Hepatic stellate cell (primary cell): ENCODE results near the gene ZNF398.
"Not testable (repeated sequence)": the region's sequence is repeated elsewhere in the genome, so short reads cannot be mapped to it uniquely, and the experiment has no call there.

Source experiments
- DNase-seq: peaks from one replicate; pipeline ENCODE4 v3.0.0; 2011; ENCODE audit warnings: low spot score

ZNF398 gene

GRCh38 chr7:149147072-149147751 is at the start of gene ZNF398:
Gene ZNF398 (plus strand): TSS chr7:149147453. CDS start chr7:149147743, 290 bp downstream.
- peak; percentile 92 for DNase-seq

- no peak for DNase-seq
These were observed 48.2 kb upstream of the ZNF398 start for GRCh38 chr7:149099058-149099457.

- no peak for DNase-seq
These were observed 46.4 kb upstream of the ZNF398 start for GRCh38 chr7:149100821-149101220.

GRCh38 chr7:149102666-149103065 is 44.6 kb upstream of the ZNF398 start:
- DNase-seq = no peak

DNA sequence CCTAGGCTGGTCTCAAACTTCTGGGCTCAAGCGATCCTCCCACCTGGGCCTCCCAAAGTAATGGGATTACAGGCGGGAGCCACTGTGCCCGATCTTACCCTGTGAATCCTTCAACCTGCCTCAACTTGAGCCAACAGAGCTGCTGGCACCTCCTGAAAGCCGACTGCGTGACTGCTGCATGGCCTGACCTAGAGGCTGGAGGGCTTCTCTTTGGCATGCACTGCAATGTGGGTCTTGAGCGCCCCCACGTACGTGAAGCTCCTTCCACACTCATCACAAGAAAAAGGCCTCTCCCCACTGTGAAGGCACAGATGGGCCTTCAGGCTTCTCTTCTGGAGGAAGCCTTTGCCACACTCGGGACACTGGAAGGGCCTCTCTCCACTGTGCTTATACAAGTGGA is 43.8 kb upstream of the ZNF398 start:
- DNase-seq = no peak

GRCh38 chr7:149104214-149104613 is 43.0 kb upstream of the ZNF398 start:
- no peak for DNase-seq

GRCh38 chr7:149104749-149105148 is 42.5 kb upstream of the ZNF398 start:
- DNase-seq = no peak

DNA sequence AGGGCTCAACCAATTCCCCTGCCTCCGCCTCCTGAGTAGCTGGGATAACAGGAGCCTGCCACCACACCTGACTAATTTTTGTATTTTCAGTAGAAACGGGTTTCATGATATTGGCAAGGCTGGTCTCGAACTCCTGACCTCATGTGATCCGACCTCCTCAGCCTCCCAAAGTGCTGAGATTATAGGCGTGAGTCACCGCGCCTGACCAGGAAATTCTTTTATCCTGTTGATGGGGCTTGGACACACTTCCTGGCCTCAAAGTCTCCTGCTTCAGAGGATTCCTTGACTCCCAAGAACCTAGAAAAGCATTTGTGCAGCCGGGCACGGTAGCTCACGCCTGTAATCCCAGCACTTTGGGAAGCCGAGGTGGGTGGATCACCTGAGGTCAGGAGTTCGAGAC is 37.3 kb upstream of the ZNF398 start:
- DNase-seq = no peak

- no peak for DNase-seq
These were observed 21.9 kb upstream of the ZNF398 start for GRCh38 chr7:149125189-149125862.

DNA sequence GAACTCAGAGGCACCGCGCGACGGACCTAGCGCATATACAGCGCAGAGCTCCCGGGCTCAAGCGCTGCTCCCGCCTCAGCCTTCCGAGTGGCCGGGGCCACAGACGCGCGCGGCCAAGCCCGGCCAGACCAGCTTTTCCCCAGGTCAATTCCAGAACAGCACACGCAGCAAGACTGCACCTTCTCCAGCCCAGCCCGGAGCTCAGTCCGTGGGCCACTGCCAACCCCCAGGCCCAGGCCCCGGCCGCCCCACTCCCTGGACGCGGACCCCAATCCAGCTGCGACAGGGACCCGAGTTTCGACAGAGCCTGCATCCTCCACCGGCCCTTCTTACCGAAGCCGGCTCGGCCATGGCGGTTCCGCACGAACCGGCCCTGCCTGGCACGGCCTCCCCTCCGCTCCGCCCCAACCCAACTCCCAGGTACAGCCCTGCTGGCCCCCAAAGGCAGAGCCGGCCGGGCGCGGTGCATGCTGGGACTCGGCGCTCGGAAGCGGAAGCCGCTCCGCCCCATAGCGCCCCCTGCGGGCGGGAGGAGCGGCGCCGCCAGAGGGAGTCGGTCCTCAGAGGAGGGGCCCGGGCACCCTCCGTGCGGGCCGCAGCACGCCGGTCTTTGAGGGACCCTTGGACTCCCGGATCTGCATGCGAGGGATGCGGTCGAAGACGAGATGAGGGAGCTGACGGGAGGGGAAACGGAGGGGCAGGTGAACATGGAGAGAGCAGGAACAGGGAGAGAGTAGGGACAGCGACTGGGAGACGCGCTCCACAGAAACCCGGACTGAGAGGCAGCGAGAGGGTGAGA is 21.2 kb upstream of the ZNF398 start, which contains the start of gene ZNF425:
Gene ZNF425, minus strand, starts transcription at position 462 of the 799 bp plus-strand sequence. Its CDS starts 111 bp downstream, at position 351.
- peak; percentile 94 for DNase-seq

DNA sequence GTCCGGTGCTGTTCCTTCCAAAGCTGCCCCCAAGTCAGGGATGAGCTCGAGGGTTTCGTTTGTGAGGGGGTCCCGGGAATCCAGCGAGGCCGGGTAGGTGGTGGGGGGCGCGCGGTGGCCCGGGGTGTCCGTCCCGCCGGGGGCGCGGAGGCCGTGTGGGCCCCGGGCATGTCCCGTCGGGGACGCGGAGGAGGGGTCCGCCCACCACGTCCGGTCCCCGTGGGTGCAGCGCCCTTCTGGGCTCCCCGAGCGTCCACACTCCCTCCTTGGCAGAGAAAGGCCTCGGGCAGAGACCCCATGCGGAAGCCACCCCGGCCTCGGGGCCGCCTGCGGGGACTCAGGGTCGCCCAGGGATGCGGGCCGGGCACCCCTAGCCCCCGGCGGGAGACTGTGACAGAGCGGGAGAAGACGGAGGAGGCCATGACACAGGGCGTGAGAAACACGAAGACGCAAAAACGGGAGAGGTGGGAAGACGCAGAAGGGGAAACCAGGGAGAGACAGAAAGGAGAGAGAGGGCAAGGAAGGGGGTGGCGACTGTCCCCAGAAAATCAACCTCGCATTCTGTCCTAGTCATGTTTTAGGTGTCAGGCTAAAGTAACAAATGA is 20.5 kb upstream of the ZNF398 start:
- peak; percentile 67 for DNase-seq

DNA sequence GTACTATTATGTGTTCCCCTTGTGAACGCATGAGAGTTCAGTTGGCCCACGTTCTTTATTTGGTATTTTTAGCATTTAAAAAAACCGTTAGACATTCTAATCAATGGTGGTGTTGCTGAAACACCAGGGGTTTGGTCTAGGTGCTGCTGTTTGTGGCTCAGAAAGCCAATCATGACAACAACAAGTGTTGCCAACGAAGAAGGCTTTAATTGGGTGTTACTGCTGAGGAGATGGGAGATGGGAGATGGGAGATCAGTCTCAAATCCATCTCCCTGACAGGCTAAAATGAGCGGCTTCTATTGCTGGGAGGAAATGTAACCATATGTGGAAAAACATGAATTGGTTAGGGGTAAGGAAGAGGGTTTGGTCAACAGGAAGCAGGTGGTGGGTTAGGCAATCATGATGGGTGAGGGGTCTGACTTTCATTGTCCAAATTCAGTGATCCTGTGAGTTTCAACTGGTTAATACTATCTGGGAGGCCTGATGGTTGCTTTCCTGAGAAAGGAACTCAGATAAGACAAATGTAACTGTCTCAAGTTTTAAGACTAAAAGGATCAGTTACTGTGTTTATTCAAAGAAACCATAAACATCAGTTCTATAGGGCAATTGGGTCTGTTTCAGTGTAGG is 16.6 kb upstream of the ZNF398 start:
- DNase-seq = no peak

DNA sequence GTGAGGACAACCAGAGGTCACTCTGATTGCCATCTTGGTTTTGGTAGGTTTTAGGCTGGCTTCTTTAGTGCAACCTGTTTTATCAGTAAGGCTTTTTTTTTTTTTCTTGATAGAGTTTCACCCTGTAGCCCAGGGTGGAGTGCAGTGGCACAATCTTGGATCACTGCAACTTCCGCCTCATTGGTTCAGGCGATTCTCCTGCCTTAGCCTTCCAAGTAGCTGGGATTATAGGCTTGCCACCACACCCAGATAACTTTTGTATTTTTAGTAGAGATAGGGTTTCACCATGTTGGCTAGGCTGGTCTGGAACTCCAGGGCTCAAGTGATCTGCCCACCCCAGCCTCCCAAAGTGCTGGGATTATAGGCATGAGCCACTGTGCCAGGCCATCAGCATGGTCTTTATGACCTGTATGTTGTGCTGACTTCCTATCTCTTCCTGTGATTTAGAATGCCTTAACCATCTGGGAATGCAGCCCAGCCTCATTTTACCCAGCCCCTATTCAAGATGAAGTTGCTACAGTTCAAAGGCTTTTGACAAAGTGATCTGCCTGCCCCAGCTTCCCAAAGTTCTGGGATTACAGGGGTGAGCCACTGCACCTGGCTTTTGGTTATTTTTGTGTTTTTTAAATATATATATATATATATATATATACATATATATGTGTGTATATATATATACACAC is 14.1 kb upstream of the ZNF398 start:
- no peak for DNase-seq

GRCh38 chr7:149136118-149136517 is 11.1 kb upstream of the ZNF398 start:
- DNase-seq = no peak

DNA sequence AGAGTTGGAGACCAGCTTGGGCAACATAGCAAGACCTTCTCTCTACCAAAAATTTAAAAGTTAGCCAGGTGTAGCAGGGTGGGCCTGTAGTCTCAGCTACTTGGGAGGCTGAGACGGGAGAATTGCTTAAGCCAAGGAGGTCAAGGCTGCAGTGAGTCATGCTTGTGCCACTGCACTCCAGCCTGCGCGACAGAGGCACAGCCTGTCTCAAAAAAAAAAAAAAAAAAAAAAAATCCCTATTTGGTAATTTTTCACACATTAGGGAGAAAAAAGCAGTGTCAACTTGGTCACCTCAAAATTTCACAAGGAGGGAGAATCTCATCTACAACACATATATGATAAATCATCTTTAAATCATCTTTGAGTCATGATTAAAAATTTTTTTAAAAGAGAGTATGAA is 6.4 kb upstream of the ZNF398 start:
- no peak for DNase-seq

- DNase-seq = no peak
These were observed 5.4 kb upstream of the ZNF398 start for GRCh38 chr7:149141893-149142292.

- DNase-seq = not testable (repeated sequence)
These were observed 2.8 kb upstream of the ZNF398 start for GRCh38 chr7:149144436-149144922.

DNA sequence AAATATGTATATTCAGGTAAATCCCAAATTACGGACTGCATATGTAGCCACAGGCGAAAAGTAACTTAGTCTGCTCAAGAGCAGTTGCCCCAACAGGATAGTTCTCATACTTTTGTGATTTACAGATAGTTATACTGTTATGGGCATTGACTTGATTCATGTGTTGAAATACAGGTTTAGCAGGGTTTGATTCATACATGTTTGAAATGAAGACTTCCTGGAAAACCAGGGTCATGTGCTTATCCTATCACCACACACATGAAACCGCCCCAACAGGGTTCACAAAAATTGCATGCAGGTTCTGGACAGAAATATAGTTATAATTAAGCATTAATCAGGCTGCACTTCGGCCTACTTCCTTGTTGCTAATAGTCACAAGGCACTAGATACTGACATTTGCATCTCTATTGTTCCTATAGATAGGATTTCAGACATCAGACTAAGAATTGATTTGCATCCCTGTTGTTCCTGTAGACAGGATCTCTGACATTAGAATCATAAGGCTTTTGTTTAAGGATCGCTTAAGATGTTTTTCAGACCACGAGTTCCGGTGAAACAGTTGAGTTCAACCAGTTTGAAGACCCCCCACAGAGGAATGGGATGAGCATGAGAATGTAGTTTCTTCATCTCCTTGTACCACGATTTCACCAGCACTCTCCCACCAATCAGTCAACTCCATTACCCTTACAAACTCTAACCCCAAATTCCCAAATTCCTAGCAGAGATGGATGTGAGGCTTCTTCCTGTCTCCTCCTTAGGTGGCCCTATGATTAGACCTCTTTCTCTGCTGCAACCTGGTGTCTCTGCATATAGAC is 2.0 kb upstream of the ZNF398 start:
- no peak for DNase-seq

GRCh38 chr7:149147752-149148653 is 750 bp downstream of the ZNF398 start:
- DNase-seq = peak; percentile 81
